ENCODE measurements around the gene WDR77. TPM values are rescaled to one million over a fixed set of nuclear protein-coding genes. Genes with fewer than 3 reads are reported as not detected.

The WDR77 gene
- total and polyA plus RNA-seq, 2 donors (not counting 1 experiment from before 2014, with no cell fraction given): 40.5 to 85.5 TPM

DNA sequence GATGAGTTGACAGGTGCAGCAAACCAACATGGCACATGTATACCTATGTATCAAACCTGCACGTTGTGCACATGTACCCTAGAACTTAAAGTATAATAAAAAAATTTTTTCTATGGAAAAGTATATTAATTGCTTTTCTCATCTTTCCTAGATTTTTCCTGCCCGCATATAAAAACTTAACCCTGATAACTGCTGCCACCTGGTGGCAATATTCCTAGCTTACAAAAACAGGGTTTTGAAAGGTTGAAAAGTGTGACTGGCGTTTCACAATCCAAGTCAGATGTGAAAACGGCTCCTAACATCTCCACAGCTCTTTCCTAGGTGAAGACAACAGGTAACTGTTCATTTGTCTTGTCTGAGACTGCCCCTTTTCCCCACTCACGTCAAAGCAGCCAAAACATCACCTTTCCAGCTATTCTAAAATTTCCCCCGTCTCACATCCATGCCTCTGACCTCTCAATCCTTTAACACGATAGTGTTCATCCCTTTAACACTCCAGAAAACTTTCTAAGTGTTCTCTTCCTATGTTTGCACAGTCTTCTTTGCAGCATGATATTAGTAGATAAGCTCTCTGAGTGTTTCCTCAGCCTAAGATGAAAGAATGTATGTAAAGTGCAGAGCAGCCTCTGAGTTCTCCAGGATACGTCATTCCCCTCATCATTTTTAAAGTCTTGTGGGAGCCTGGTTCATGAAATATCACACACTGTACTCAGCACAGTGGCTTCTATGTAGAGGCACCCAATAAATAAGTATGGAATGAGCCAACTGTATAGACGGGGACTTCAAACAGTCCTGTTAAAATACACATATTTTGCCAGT is 49.1 kb downstream of the WDR77 start:
- no peak for ATAC-seq (ENCODE audit: low read depth)
- H3K27me3 ChIP-seq (replicated peaks in 1 of 4; ENCODE audit: control extremely low read depth in 1 of 4, control insufficient read depth in 3 of 4, insufficient read depth in 4 of 4, low read length in 3 of 4): no peaks in the 10 kb centered on the region
- H3K4me3 Mint-ChIP-seq: no peak overlapping the region
- ChIA-PET CTCF (interaction anchor here (0.6 to 4.2 kb wide), 50 partner anchors 9 to 780 kb away, joined by 3 to 62 read pairs (median 4); partner anchors contain the start of gene OVGP1), POLR2A (interaction anchor here (0.6 to 1.0 kb wide), 4 partner anchors 74 to 356 kb away, joined by 3 to 4 read pairs (median 3); partner anchors contain the start of gene DDX20)
- H3K9ac ChIP-seq (ENCODE audit: low read length): no peak overlapping the region
- no peak for TF ChIP-seq EZH2 (IDR thresholded peaks at IDR 0.05; ENCODE audit: borderline replicate concordance, insufficient read depth, low read depth, low read length, poor library complexity, severe bottlenecking)
- TF ChIP-seq, protein P1, sequence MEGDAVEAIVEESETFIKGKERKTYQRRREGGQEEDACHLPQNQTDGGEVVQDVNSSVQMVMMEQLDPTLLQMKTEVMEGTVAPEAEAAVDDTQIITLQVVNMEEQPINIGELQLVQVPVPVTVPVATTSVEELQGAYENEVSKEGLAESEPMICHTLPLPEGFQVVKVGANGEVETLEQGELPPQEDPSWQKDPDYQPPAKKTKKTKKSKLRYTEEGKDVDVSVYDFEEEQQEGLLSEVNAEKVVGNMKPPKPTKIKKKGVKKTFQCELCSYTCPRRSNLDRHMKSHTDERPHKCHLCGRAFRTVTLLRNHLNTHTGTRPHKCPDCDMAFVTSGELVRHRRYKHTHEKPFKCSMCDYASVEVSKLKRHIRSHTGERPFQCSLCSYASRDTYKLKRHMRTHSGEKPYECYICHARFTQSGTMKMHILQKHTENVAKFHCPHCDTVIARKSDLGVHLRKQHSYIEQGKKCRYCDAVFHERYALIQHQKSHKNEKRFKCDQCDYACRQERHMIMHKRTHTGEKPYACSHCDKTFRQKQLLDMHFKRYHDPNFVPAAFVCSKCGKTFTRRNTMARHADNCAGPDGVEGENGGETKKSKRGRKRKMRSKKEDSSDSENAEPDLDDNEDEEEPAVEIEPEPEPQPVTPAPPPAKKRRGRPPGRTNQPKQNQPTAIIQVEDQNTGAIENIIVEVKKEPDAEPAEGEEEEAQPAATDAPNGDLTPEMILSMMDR (IDR thresholded peaks at IDR 0.05): peak; percentile 70
- peak overlapping the region; percentile 52 for H2AFZ ChIP-seq (ENCODE audit: insufficient read depth, low read depth, low read length, poor library complexity, severe bottlenecking)
- no peaks in the 10 kb centered on the region for H3K27me3 Mint-ChIP-seq
- peaks cover 5% of the 10 kb centered on the region for H3K9me3 Mint-ChIP-seq (ENCODE audit: insufficient read depth)
- H3K4me1 Mint-ChIP-seq: peaks cover 24% of the 10 kb centered on the region
- no peaks in the 10 kb centered on the region for H3K9me3 ChIP-seq (ENCODE audit: control extremely low read depth in 1 of 3, control insufficient read depth in 2 of 3, insufficient read depth in 1 of 3, low read length in 2 of 3)
- H3K79me2 ChIP-seq (ENCODE audit: control insufficient read depth, insufficient read depth, low read length): no peaks in the 10 kb centered on the region
- H3K4me1 ChIP-seq (ENCODE audit: control insufficient read depth in 2 of 2, insufficient read depth in 2 of 2, low read length in 2 of 2): peaks cover 12 to 15% of the 10 kb centered on the region in 2 donors
- H4K20me1 ChIP-seq (ENCODE audit: control insufficient read depth, insufficient read depth, low read length, poor library complexity, severe bottlenecking): no peaks in the 10 kb centered on the region
- intact Hi-C loops (cut with micrococcal nuclease): loop anchor here (1.0 kb wide), 3 partner anchors 177 to 368 kb away; no protein-coding TSS in a partner anchor
- H3K36me3 ChIP-seq (replicated peaks in 1 of 2; ENCODE audit: control extremely low read depth in 1 of 2, control insufficient read depth in 1 of 2, extremely low read depth in 1 of 2, insufficient read depth in 2 of 2, low read length in 1 of 2): no peaks in the 10 kb centered on the region
- H3K27ac ChIP-seq (ENCODE audit: low read length in 2 of 2): no peak overlapping the region
- no peak overlapping the region for H3K4me2 ChIP-seq (replicated peaks; ENCODE audit: low read depth, low read length, poor library complexity, severe bottlenecking)
- WGBS (ENCODE audit: insufficient coverage): 36% methylated on average over 4 of the region's 9 CpGs
- DNase-seq: peak; percentile 61
- no peak overlapping the region for H3K4me3 ChIP-seq (ENCODE audit: control extremely low read depth in 1 of 5, extremely low read depth in 1 of 5, insufficient read depth in 1 of 5, low read depth in 2 of 5, low read length in 4 of 5)
- H3K27ac Mint-ChIP-seq: peak overlapping the region; percentile 8

DNA sequence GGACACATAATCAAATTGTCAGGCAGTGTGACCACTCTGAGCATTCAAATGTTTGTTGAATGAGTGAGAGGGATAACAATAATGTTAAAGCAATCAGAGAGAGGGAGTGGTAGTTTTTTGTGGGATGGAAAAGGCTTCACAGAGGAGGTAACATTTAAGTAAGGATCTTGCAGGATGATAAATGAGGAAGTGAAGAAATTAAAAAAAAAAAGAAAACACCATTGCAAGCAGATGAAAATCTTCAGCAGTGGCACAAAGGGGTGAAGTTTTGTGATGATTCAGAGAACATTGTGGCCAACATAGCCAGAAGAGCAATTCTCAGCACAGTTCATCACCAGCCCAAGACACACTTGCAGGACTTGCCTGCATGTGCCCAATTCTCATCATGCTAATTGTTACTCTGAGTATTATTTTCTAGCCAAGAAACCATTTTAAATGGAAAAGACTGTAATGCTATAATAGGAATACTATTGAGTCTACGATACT is 56.6 kb downstream of the WDR77 start:
- peak; percentile 17 for ATAC-seq (ENCODE audit: low read depth)
- no peaks in the 10 kb centered on the region for H3K36me3 ChIP-seq (replicated peaks in 1 of 2; ENCODE audit: control extremely low read depth in 1 of 2, control insufficient read depth in 1 of 2, extremely low read depth in 1 of 2, insufficient read depth in 2 of 2, low read length in 1 of 2)
- no peak overlapping the region for H2AFZ ChIP-seq (ENCODE audit: insufficient read depth, low read depth, low read length, poor library complexity, severe bottlenecking)
- H3K4me2 ChIP-seq (replicated peaks; ENCODE audit: low read depth, low read length, poor library complexity, severe bottlenecking): peak overlapping the region; percentile 7
- Mint-ChIP-seq H3K4me1 (peaks cover 11% of the 10 kb centered on the region), H3K27ac (peak overlapping the region; percentile 4), H3K27me3 (no peaks in the 10 kb centered on the region), H3K9me3 (ENCODE audit: insufficient read depth) (no peaks in the 10 kb centered on the region), H3K4me3 (no peak overlapping the region)
- WGBS (ENCODE audit: insufficient coverage): no CpG with 5 or more reads among the region's 1 CpG
- ChIA-PET POLR2A (no interaction called here), CTCF (interaction anchor here (1.2 to 5.8 kb wide), 2 partner anchors 8 to 169 kb away, joined by 4 to 22 read pairs; no protein-coding TSS in a partner anchor)
- peak; percentile 31 for DNase-seq
- intact Hi-C loops (cut with micrococcal nuclease): no loop called here
- H3K4me1 ChIP-seq (ENCODE audit: control insufficient read depth in 2 of 2, insufficient read depth in 2 of 2, low read length in 2 of 2): peaks cover 9 to 13% of the 10 kb centered on the region in 2 donors
- no peak overlapping the region for H3K9ac ChIP-seq (ENCODE audit: low read length)
- no peaks in the 10 kb centered on the region for H4K20me1 ChIP-seq (ENCODE audit: control insufficient read depth, insufficient read depth, low read length, poor library complexity, severe bottlenecking)
- H3K27me3 ChIP-seq (replicated peaks in 1 of 4; ENCODE audit: control extremely low read depth in 1 of 4, control insufficient read depth in 3 of 4, insufficient read depth in 4 of 4, low read length in 3 of 4): peaks cover 0 to 4% (median 2%) of the 10 kb centered on the region in 4 experiments
- no peak overlapping the region for H3K27ac ChIP-seq (ENCODE audit: low read length in 2 of 2)
- H3K4me3 ChIP-seq (ENCODE audit: control extremely low read depth in 1 of 5, extremely low read depth in 1 of 5, insufficient read depth in 1 of 5, low read depth in 2 of 5, low read length in 4 of 5): no peak overlapping the region
- no peaks in the 10 kb centered on the region for H3K9me3 ChIP-seq (ENCODE audit: control extremely low read depth in 1 of 3, control insufficient read depth in 2 of 3, insufficient read depth in 1 of 3, low read length in 2 of 3)
- no peaks in the 10 kb centered on the region for H3K79me2 ChIP-seq (ENCODE audit: control insufficient read depth, insufficient read depth, low read length)
- TF ChIP-seq, protein P1 (IDR thresholded peaks at IDR 0.05): no peak
- TF ChIP-seq EZH2 (IDR thresholded peaks at IDR 0.05; ENCODE audit: borderline replicate concordance, insufficient read depth, low read depth, low read length, poor library complexity, severe bottlenecking): no peak
